ENCODE measurements around the gene EIF3I.

EIF3I gene

DNA sequence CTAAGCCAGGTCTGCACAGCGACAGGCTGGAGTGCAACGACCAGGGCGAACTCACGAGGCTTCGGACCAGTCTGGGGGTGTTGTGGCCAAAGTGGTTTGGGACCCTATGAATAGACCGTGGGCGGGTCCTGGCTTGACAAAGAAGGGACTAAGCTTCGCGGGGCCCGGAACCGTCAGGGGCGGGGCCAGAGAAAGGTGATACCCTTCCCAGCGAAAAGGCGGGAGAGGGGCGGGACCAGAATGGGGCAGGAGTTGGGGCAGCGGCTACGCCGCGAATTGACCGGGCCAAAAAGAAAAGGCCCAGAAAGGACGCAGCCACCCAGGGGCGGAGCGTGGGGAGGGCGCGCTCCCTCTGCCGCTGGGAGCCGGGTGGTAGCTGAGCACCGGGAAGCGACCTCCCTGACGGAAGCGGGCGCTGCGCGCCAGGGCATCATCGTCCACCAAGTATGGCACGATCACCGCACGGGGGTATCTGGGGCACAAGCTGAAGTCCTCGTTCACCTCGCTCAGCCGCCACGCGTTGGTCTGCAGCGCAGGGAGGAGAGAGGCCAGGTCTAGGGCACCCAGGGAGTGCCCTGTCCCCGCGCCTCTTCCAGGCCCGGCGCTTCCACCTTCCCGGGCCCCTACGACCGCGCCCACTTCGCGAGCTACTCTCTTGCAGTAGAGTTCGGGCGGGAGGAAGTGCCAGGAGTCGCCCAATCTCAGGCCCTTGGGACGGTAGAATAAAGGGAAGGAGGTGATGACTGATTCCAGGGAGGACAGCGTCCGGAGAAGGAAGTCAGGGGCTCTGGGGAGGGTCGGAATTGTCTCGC, 18.1 kb downstream of the EIF3I start:
- no peak for TF ChIP-seq SUZ12 (IDR thresholded peaks at IDR 0.05)
- no peak for TF ChIP-seq FOXA1 (IDR thresholded peaks at IDR 0.05)
- TF ChIP-seq L3MBTL2 (conservative IDR thresholded peaks at IDR 0.05), result peak; percentile 40; the same call in 1 of the 2 replicates
- ChIA-PET CTCF (interaction anchor here (0.8 kb wide), 1 partner anchor 8 kb away, joined by 6 read pairs; no protein-coding TSS in a partner anchor), POLR2A (interaction anchor here (2.2 kb wide), 1 partner anchor 8 kb away, joined by 8 read pairs; no protein-coding TSS in a partner anchor)
- DNase-seq (ENCODE audit: extremely low spot score), result no peak

- CTCF ChIA-PET, result interaction anchor here (1.8 kb wide), 1 partner anchor 26 kb away, joined by 6 read pairs; no protein-coding TSS in a partner anchor
- no peak for TF ChIP-seq CTBP1 (IDR thresholded peaks at IDR 0.05; ENCODE audit: borderline replicate concordance)
- no peak for TF ChIP-seq ARNT (IDR thresholded peaks at IDR 0.05)
- no peak for TF ChIP-seq L3MBTL2 (conservative IDR thresholded peaks at IDR 0.05)
- no peak for TF ChIP-seq FOXK2 (IDR thresholded peaks at IDR 0.05)
- no peak for TF ChIP-seq FOXM1 (IDR thresholded peaks at IDR 0.05; ENCODE audit: borderline replicate concordance)
- no peak for TF ChIP-seq ZNF384 (IDR thresholded peaks at IDR 0.05)
- no peak for TF ChIP-seq SUZ12 (IDR thresholded peaks at IDR 0.05)
- no peak for TF ChIP-seq SP1 (IDR thresholded peaks at IDR 0.05)
- no peak for TF ChIP-seq ELF4 (IDR thresholded peaks at IDR 0.05)
- no peak for TF ChIP-seq LEF1 (IDR thresholded peaks at IDR 0.05; ENCODE audit: borderline replicate concordance)
- no peak for TF ChIP-seq TARDBP (IDR thresholded peaks at IDR 0.05)
- no peak for TF ChIP-seq HDGF (IDR thresholded peaks at IDR 0.05; ENCODE audit: borderline replicate concordance)
- no peak for TF ChIP-seq FOXA1 (IDR thresholded peaks at IDR 0.05)
- no peak for TF ChIP-seq BHLHE40 (IDR thresholded peaks at IDR 0.05; ENCODE audit: borderline replicate concordance)
- POLR2A ChIA-PET, result no interaction called here
- DNase-seq (ENCODE audit: extremely low spot score), result no peak
Measured at GRCh38 chr1:32241001-32241763, 19.0 kb downstream of the EIF3I start.

DNA sequence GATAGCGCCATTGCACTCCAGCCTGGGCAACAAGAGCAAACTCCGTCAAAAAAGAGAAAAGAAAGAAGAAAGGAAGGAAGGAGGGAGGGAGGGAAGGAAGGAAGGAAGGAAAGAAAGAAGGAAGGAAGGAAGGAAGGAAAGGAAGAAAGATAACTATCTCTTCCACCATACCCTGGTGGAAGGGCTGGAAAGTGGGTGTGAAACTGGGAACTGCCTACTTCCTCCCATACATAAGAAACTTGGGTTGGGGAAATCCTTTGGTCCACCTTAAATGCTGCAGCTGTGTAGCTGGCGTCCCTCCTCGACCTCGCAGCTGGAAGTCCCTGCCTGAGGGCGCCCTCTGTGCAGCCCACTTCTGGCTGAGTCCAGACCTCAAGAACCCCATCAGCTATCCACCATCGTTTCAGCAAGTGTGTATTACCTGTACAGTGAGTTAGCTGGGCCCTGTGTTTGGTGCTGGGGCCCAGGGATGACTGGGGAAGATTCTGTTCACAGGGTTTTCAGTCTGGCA, 20.2 kb downstream of the EIF3I start:
- TF ChIP-seq NFRKB (IDR thresholded peaks at IDR 0.05) (no peak), ZNF384 (IDR thresholded peaks at IDR 0.05) (no peak), SUZ12 (IDR thresholded peaks at IDR 0.05) (no peak), CTBP1 (IDR thresholded peaks at IDR 0.05; ENCODE audit: borderline replicate concordance) (no peak), L3MBTL2 (conservative IDR thresholded peaks at IDR 0.05) (no peak), SP1 (IDR thresholded peaks at IDR 0.05) (no peak), LEF1 (IDR thresholded peaks at IDR 0.05; ENCODE audit: borderline replicate concordance) (no peak), FOXA1 (IDR thresholded peaks at IDR 0.05) (no peak), HDGF (IDR thresholded peaks at IDR 0.05; ENCODE audit: borderline replicate concordance) (no peak), ELF4 (IDR thresholded peaks at IDR 0.05) (no peak)
- CTCF ChIA-PET, result interaction anchor here (1.8 kb wide), 1 partner anchor 27 kb away, joined by 6 read pairs; no protein-coding TSS in a partner anchor
- DNase-seq (ENCODE audit: extremely low spot score), result no peak
- POLR2A ChIA-PET, result no interaction called here

- ChIA-PET CTCF (interaction anchor here (0.6 to 1.4 kb wide), 3 partner anchors 11 to 89 kb away, joined by 3 to 5 read pairs (median 4); no protein-coding TSS in a partner anchor), POLR2A (interaction anchor here (0.8 kb wide), 1 partner anchor 30 kb away, joined by 3 read pairs; no protein-coding TSS in a partner anchor)
- TF ChIP-seq TARDBP (IDR thresholded peaks at IDR 0.05) (no peak), ZNF384 (IDR thresholded peaks at IDR 0.05) (no peak)
- DNase-seq (ENCODE audit: extremely low spot score), result no peak
Measured at GRCh38 chr1:32246888-32247273, 24.7 kb downstream of the EIF3I start, which contains the start of gene FAM167B. FAM167B (plus strand) TSS chr1:32247222; CDS start chr1:32247422, 200 bp downstream.

DNA sequence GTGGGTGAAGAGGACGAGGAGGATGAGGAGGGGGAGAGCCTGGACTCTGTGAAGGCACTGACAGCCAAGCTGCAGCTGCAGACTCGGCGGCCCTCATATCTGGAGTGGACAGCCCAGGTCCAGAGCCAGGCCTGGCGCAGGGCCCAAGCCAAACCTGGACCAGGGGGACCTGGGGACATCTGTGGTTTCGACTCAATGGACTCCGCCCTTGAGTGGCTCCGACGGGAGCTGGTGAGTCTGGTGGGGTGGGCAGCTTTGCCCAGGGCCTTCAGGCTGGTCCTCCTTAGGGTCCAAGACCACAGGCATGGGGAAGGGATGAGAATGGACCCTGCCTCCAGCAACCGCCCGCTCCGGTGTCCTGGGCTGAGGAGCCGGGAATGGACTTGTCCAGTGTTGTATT, 25.2 kb downstream of the EIF3I start:
- TF ChIP-seq NFRKB (IDR thresholded peaks at IDR 0.05) (no peak), BHLHE40 (IDR thresholded peaks at IDR 0.05; ENCODE audit: borderline replicate concordance) (no peak), ZNF384 (IDR thresholded peaks at IDR 0.05) (no peak)
- ChIA-PET POLR2A (interaction anchor here (0.7 kb wide), 1 partner anchor 44 kb away, joined by 3 read pairs; the partner anchor contains the start of gene HDAC1), CTCF (interaction anchor here (0.6 to 1.1 kb wide), 3 partner anchors 11 to 31 kb away, joined by 3 to 5 read pairs (median 4); no protein-coding TSS in a partner anchor)
- no peak for DNase-seq (ENCODE audit: extremely low spot score)

- DNase-seq (ENCODE audit: extremely low spot score), result peak; percentile 99
- ChIA-PET POLR2A (interaction anchor here (0.7 to 1.4 kb wide), 3 partner anchors 9 to 88 kb away, joined by 3 to 8 read pairs (median 7); partner anchors contain the start of genes HDAC1 and MARCKSL1), CTCF (interaction anchor here (0.6 to 1.1 kb wide), 9 partner anchors 9 to 516 kb away, joined by 3 to 6 read pairs (median 4); partner anchors contain the start of gene DCDC2B)
- TF ChIP-seq SP1 (IDR thresholded peaks at IDR 0.05) (no peak), ELF4 (IDR thresholded peaks at IDR 0.05) (no peak), FOXK2 (IDR thresholded peaks at IDR 0.05) (no peak), ZNF384 (IDR thresholded peaks at IDR 0.05) (no peak), SUZ12 (IDR thresholded peaks at IDR 0.05) (no peak), CTBP1 (IDR thresholded peaks at IDR 0.05; ENCODE audit: borderline replicate concordance) (no peak), L3MBTL2 (conservative IDR thresholded peaks at IDR 0.05) (no peak), TARDBP (IDR thresholded peaks at IDR 0.05) (no peak), LEF1 (IDR thresholded peaks at IDR 0.05; ENCODE audit: borderline replicate concordance) (no peak)
- TF ChIP-seq, protein P1, sequence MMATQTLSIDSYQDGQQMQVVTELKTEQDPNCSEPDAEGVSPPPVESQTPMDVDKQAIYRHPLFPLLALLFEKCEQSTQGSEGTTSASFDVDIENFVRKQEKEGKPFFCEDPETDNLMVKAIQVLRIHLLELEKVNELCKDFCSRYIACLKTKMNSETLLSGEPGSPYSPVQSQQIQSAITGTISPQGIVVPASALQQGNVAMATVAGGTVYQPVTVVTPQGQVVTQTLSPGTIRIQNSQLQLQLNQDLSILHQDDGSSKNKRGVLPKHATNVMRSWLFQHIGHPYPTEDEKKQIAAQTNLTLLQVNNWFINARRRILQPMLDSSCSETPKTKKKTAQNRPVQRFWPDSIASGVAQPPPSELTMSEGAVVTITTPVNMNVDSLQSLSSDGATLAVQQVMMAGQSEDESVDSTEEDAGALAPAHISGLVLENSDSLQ (IDR thresholded peaks at IDR 0.05), result no peak
Measured at GRCh38 chr1:32247983-32248889, 26.0 kb downstream of the EIF3I start.
